Measurements from ENCODE around the gene PP2D1. TPM values are rescaled to one million over a fixed set of nuclear protein-coding genes. Genes with fewer than 3 reads are reported as not detected.

PP2D1 gene
- total RNA-seq, 2 donors from 2014 or later: not detected

- no peak for DNase-seq (ENCODE audit: low spot score)
- intact Hi-C loops (cut with DNase I): no loop called here
Measured at GRCh38 chr3:19937459-19938294, 74.4 kb downstream of the PP2D1 start.

Other genes with a start within 250 kb of the PP2D1 start
- gene EFHB, start 78.0 kb downstream of the PP2D1 start, total RNA-seq: 1 to 10 TPM in 1 of 2 donors, under 1 TPM in 1; 0.90 to 1.1 TPM
- gene RAB5A, start 65.2 kb downstream of the PP2D1 start, total RNA-seq: 10 to 100 TPM; 52.8 to 72.2 TPM
- 10 to 100 TPM; 31.7 to 37.1 TPM for gene KAT2B, start 28.2 kb upstream of the PP2D1 start, total RNA-seq
- gene SGO1, start 173.9 kb upstream of the PP2D1 start, total RNA-seq: under 1 TPM; 0.19 to 0.23 TPM